CD4-positive, alpha-beta T cell treated with Interleukin-1 beta for 1 hour (primary cell): ENCODE measurements around the gene ASCC2.
"Not testable (repeated sequence)": the region's sequence is repeated elsewhere in the genome, so short reads cannot be mapped to it uniquely, and the experiment has no call there.

Source experiments
- DNase-seq, 2 donors: peaks; one replicate each; pipeline ENCODE4 v3.0.0-alpha.2; 2020 to 2022

Gene ASCC2

DNA sequence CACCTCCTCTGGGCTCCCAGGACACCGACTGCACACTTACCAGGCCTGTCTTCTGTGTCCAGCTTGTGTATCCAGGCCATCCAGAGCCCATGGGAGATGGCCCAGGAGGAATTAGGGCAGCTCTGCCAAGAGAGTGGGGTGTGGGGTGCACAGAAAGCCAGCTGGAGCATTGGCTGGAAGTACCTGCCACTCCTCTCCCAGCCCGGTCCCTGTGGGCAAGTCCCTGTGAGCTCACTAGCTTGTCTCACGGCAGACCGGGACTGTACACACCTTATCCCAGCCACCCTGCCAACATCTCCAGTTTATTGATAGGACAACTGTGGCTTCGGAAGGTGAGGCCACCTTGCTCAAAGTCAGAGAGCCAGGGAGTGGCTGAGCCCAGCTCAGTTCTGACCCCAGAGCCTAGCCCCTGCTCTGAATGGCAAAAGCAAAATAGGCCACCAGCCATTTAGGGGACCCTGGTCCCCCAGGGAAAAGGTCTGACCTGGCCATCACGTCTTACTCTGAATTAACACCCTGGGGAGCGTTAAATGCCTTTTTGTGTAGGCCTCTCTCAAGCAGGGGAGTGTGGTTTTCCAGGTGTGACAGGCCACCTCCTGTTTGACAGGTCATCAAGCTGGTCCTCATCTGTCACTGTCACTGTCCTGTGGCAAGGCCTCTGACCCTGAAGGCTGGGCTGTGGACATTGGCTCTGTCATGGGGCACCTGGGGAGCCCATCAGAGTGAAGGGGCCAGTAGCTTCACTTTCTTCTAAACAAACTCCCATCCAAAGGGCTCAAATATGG, 55.8 kb downstream of the ASCC2 start:
- no peak for DNase-seq

DNA sequence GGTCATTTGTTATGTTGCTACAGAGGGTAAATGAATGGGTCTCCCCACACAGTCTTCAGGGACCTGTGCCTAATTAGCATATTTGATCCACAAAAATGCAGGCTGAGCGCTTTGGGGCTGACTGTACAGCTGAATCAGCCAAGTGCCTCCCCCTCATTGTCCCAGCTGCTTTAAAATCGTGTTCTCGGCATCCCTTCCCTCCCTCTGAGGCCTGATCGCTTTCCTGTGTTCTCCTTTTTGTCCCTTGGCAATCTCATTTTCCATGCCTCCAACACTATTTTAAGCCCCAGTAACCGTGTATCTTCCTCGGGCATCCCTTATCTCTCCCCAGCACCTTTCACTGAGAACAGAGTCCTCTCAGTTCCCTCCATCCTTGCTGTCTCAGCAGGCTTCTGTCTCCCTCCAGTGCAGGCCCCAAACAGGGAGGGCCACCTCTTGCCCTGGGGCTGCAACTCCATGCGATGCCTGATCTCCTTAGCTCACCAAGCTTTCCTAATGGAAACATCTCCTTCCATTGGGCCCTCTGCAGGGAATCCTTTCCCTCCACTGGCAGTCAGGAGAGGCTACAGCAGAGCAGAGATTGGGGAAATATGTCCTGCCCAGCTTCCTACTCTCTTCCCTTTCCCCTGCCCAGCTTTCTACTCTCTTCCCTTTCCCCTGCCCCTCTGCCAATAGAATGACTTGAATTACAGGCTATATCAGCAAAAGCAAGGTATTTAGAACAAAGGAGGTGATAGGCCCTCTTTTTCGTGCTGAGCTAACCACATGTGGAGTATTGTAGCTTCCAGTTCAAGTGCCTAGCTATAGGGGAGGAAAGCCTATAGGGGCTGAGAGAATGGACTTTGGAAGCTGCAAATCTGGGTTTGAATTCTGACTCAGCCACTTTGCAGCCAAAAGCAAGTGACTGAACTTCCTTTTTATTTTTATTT, 57.1 kb downstream of the ASCC2 start:
- no peak for DNase-seq

DNA sequence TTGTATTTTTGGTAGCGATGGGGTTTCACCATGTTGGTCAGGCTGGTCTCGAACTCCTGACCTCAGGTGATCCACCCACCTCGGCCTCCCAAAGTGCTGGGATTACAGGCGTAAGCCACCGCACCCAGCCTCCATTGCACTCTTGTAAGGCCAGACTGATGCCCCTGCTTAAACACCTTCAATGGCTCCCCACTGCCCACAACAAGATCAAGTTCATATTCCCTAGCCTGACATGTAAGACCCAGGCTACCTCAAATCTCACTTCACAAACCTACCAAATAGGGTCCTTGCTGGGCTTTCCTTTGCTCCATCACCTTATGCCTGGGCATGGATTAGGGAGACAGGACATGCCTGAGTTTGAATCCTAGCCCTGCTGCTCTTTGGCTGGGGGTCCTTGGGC, 57.9 kb downstream of the ASCC2 start:
- DNase-seq = no peak

DNA sequence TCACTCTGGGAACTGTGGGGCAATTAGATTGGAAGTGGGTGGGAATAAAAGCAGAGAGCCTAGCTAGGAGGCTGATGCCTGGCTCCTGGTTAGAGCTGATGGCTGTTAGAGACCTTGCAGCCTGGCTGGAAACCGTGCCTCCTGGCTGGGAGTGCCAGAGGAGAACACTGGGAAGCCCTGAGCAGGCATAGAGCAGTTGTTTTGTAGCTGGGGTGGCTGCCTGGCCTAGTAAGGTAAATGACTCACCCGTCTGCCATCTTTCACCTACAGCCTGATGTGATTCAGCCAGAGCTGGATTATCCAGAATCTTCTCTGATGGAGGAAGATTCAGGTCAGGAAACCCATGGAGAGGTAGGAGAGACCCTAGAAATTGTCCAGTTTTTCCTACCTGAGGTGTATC, 64.8 kb downstream of the ASCC2 start:
- no peak for DNase-seq

DNA sequence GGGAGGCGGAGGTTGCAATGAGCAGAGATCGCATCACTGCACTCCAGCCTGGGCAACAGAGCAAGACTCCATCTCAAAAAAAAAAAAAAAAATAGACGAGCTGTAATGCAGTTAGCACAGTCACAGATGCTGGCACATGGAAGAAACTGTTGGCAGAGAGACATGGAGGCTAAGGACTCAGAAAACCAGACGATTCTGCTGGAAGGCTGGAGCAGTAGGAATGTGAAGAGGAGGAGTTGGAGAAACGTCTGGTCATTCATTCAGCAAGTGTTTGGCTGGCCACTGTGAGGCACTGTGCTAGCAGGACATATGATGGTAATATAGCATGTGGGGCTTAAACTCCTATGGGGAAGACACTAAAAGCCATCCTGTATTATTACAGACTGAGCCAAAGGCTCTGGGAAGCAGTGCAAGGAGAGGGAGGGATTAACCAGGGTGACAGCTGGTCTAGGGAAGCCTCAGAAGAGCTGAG, 65.9 kb downstream of the ASCC2 start:
- DNase-seq = no peak

DNA sequence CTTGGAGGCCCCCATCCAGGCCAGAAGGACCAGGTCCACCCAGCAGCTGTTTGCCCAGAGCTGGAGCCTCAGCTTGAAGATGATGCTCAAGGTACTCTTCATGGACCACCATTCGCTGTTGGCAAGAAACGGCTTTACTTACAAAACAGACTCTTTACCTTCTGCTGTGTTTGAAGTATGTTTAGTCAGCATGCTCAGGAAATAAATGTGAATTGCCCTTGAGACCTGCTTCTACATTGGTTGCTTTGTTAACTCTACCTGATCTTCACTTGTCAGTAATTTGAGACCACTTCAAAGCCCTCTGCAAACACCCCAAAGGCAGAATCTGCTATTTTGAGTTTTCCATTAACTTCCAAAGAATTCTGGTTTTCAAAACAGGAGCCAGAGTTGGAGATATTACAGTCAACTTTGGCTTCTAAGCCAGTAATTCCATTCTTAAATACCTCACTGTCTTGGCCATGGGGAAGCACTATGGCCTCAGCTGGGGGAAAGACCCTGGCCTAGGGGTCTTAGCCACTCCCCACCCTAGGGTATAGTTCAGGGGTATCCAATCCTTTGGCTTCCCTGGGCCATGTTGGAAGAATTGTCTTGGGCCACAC, 68.3 kb downstream of the ASCC2 start:
- DNase-seq = no peak

DNA sequence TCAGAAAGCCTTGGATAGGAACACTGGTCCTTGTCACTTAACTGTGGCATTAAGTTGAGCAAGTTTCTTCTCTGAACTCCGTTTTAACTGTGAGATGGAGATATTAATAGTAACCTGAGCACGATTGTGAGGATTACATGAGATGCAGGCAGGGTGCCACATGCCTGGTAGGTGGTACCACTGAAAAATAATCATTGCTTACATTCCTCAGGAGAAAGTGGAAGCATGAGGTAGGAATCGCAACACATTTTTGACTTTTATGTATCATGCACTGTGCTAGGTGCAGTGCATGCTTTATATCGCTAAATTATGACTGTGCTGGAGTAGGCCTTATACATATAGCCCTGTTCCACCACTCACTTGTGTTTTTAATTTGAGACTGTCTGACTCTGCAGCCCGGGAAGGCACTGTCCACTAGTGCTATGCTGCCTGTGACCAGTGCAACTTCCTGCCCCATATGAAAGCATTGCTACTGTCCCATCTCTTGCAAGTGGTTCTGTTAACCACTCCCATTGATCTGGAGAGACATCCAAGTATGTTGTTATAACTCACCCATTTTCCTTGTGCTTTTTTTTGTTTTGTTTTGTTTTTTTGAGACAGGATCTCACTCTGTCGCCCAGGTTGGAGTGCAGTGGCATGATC, 69.9 kb downstream of the ASCC2 start:
- no peak for DNase-seq

DNA sequence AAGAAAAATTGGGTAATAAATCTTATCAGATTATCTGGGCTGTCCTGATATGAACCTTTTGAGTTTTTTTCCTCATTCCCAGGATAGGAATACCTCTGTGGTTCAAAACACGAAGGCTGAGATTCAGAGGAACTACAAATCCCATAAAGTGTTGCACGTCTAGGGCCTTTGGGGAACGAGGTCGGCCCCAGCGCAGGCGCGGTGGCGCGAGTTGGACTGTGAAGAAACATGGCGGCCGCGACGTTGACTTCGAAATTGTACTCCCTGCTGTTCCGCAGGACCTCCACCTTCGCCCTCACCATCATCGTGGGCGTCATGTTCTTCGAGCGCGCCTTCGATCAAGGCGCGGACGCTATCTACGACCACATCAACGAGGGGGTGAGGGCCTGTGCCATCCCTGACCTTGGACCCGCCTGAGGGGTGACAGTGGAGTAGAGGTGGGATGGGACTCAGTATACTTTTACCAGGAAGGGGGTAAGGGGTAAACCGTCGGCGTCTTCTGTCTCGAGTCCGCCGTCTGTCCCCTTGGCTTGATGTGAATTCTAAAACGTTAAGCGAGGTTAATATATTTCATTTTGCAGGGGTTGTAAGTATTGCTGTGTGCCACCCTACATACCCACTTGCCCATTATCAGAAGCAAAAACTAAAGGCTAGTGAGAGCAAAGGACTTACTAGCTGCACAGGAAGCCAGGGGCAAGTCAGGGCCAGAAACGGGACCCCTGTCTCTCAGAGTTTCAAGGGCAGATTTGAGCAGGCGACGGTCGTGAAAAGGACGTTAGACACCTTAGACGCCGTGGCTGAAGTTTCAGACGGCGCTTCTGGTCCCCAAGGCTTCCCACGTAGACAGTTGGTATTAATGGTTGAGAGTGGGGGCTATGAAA, 70.7 kb downstream of the ASCC2 start, which contains the start of gene UQCR10:
TSS of gene UQCR10 (plus strand) at position 199 of the 881 bp plus-strand sequence. CDS start at position 229, 30 bp downstream.
- peak; percentile 92 to 94 for DNase-seq

DNA sequence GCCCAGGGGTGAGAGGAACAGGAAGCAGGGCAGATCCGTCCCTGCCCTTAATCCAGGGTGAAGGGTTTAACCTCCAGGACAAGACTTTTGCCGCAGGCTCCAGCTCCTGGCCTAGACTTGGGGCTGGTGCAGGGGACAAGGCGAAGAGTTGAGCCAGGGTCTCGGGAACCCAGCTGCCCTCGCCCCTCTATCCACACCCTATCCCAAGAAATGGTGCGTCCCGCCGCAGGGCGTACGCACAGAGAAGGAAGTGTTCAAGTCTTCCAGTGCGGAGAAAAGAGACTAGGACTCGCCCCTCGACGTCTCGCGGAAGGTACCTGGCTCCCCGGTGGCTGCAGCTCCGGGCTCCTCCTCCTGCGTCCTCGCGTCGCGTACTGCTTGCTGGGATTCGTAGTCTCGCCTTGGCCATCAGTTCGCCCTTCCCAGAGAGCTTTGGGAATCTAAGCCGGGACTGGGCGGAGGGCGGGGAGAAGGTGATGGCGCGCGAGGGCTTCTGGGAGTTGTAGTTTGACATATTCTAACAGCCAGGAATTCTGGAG, 71.4 kb downstream of the ASCC2 start, which contains the start of gene ZMAT5:
TSS of gene ZMAT5 (minus strand) at position 376 of the 539 bp plus-strand sequence. CDS start 18,463 bp downstream, outside the sequence.
- DNase-seq = peak; percentile 95

DNA sequence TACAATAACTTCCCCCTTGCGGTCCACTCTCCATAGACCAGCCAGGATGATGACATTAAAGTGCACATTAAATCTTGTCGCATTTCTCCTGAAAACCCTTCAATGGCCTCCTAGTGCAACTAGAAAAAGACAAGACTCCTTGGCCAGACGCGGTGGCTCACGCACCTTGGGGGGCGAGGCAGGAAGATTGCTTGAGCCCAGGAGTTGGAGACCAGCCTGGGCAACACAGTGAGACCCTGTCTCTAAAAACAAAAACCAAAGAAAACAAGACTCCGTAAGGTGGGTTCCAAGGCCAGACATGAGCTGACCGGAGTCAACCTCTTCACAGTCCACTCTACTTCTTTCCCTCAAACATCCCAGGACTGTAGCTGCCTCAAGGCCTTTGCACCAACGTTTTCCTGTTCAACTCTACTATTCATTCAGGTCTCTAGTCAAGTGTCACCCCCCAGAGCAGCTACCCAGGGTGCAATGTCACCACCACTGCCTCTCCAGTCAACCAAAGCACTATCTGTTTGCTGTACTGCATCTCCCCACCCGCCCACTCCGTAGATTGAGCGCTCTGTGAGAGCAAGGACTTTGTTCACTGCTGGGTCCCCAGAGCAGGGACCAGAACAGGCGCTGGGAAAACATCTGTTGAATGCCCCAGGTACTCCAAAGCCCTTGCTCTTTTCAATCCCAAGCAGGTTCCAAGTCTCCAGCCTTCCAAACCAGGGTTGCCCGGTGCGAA, 72.0 kb downstream of the ASCC2 start:
- peak in 1 of 2 donors; percentile 7 for DNase-seq

DNA sequence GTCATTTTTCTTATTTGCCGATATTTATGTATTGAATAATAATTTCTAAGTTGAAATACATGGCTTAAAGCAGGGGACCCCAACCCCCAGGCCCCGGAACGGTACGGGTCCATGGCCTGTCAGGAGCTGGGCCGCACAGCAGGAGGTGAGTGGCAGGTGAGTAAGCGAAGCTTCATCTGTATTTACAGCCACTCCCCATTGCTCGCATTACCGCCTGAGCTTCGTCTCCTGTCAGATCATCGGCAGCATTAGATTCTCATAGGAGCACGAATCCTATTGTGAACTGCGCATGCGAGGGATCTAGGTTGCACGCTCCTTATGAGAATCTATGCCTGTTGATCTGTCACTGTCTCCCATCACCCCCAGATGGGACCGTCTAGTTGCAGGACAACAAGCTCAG, 75.8 kb downstream of the ASCC2 start:
- no peak for DNase-seq

DNA sequence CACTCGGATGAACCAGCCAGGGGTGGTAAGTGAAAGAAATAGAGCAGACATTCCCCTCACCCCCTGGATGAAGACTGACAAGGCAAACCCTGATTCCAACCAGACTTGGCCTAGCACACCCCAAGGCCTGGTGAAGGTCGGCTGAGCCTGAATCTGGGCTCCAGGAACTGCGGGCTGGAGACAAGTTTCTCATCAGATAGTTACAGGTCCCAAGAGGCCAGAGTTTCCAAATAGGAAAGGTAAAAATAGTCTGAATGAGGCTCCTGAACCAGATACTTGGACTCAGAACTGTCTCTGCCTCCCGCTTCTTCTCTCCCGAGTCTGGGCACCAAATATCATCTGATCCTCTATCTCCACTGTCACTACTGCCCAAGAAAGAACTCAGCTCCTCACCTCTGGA, 79.1 kb downstream of the ASCC2 start:
- DNase-seq = no peak

DNA sequence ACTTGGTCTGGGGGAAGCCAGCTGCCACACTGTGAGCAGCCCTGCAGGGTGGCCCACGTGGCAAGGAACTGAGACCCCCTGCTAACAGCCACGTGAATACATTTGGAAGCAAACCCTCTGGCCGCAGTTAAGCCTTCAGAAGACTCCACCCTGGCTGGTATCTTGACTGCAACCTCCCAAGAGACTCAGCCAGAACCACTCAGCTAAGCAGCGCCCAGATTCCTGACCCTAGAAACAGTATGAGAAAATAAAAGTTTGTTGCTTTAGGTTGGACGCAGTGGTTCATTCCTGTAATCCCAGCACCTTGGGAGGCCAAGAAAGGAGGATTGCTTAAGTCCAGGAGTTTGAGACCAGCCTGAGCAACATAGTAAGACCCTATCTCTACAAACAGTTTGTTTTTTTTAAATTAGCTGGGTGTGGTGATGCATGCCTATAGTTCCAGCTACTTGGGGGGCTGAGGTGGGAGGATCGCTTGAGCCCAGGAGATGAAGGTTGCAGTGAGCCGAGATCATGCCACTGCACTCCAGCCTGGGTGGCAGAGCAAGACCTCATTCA, 79.9 kb downstream of the ASCC2 start:
- DNase-seq = no peak

DNA sequence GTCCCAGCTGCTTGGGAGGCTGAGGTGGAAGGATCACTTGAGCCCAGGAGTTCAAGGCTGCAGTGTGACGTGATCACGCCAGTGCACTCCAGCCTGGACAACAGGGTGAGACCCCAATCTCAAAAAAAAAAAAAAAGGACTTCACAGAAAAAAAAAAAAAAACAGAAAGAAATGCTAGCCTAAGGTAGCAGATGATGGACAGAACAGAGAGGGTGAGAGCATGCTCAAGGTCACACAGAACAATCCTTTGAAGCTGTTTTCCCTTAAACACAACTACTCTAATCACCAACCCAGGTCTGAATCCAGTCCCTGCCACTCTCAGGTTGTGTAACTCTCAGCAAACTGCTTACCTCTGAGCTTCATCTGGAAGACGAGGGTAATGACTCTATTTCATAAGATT, 81.0 kb downstream of the ASCC2 start:
- no peak for DNase-seq

DNA sequence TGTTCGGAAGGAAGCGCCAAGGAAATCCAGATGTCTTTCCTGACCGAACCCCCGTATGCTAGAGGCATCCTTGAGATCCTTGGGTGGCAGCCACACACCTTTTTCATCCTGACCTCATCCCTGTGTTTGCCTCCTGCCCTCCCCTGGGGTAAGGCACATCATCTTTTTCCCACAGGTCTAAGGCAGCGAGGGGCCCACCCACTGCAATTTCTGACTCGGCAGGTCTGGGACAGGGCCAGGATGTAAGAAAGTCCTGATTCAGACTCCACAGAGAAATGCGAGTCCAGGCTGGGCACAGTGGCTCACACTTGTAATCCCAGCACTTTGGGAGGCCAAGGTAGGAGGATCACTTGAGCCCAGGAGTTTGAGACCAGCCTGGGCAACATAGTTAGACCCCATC, 81.7 kb downstream of the ASCC2 start:
- DNase-seq = no peak

DNA sequence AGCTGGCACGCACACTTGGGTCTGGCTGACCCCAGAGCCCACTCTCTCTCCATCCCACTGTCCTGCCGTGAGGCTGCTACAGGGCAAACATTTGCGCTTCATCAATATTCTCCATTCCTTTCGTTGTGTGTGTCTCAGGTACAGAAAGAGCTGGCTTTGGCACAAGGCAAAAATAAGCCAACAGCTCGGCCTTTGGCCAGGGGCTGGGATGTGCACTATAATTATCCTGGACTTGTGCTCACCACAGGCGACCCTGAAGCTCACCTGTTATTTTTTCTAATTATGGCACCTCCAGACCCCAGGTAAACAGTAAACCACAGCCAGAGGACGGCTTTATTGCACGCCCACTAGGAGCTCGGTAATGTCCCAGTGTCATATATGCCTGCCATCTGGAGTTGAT, 82.2 kb downstream of the ASCC2 start:
- DNase-seq = no peak

DNA sequence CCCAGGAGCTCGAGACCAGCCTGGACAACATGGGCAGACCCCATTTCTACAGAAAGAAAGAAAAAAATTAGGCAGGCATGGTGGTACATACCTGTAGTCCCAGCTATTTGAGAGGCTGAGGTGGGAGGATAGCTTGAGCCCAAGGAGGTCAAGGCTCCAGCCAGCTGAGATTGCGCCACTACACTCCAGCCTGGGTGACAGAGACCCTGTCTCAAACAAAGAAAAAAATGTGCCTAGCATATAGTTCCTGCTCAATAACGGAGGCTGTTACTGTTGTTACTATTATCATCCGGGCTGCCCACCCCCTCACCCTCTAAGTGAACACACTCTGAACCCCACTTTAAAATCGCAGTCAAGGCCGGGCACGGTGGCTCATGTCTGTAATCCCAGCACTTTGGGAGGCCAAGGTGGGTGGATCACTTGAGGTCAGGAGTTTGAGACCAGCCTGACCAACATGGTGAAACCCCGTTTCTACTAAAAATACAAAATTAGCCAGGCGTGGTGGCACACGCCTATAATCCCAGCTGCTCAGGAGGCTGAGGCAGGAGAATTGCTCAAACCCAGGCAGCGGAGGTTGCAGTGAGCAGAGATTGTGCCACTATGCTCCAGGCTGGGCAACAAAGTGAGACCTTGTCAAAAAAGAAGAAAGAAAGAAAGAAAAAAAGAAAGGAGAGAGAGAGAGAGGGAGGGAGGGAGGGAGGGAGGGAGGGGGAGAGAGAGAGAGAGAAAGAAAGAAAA, 83.2 kb downstream of the ASCC2 start:
- not testable (repeated sequence) for DNase-seq

DNA sequence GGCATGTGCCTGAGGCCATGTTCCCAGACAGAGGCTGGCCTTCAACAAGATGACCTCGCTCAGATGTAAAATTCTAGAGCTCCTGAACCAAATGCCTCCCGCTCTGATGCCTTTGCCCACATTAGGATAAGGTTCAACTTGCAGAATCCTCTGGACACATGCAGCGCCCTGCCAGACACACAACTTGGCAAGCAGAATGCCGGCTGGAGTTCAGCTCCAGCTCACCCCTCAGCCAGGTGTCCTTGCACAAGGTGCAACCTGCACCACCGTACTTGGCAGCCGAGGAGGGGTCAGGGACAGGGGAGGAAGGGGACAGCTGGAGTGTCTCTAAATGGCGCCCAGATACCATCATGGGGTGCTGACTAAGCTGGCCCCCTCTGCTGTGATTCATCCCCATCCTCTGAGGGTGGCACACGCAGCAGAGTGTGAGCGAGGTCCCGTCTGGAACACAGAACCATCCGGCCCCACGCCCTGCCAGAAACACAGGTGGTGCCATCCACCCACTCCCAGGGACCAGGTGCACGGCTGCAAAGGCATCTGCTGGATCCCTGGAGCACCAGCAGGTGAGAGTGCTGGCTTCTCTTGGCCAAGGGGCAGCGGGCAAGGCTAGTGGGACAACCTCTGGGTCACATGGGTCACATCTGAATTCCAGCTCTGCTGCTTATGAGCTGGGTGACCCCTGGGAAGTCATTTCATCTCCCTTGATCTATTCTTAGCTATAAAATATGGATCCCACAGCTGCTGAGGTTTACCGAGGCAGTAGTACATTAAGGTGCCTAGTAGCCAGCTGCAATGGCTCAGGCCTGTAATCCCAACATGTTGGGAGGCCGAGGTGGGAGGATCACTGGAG, 84.0 kb downstream of the ASCC2 start:
- DNase-seq = no peak

DNA sequence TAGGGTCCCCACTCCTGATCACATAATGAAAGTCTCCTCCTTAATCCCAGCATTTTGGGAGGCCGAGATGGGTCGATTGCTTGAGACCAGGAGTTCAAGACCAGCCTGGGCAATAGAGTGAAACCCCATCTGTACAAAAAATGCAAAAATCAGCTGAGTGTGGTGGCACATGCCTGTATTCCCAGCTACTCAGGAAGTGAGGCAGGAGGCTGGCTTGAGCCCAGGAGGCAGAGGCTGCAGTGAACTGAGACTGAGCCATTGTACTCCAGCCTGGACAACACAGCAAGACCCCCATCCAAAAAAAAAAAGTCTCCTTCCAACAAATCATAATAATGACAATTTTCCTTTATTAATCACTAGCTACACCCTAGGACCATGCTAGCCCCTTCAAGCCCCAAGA, 86.4 kb downstream of the ASCC2 start:
- DNase-seq = no peak
